Trophoblast cell (in vitro differentiated cells and primary cell): ENCODE measurements around the gene PLS3.

Experiments
- DNase-seq, 2 donors: peaks; one replicate each; pipeline ENCODE4 v3.0.0-alpha.2; 2016
- H2AFZ ChIP-seq: 2 replicates; pipeline ENCODE4 v1.6.1; 2013; ENCODE audit warnings: low read length, moderate library complexity, mild to moderate bottlenecking; ENCODE audit not compliant: insufficient read depth, poor library complexity
- H2AK5ac ChIP-seq: 2 replicates; pipeline ENCODE4 v1.6.1; 2013; ENCODE audit warnings: mild to moderate bottlenecking, low read length
- H2BK120ac ChIP-seq: 2 replicates; pipeline ENCODE4 v1.6.1; 2013; ENCODE audit warnings: low read length, mild to moderate bottlenecking, moderate library complexity; ENCODE audit not compliant: insufficient read depth, poor library complexity
- H2BK12ac ChIP-seq: 2 replicates; pipeline ENCODE4 v1.6.1; 2013; ENCODE audit warnings: mild to moderate bottlenecking, low read length, moderate library complexity
- H2BK5ac ChIP-seq: 2 replicates; pipeline ENCODE4 v1.6.1; 2013; ENCODE audit warnings: low read length, low read depth, moderate library complexity, mild to moderate bottlenecking; ENCODE audit not compliant: poor library complexity
- H3K14ac ChIP-seq: 2 replicates; pipeline ENCODE4 v1.6.1; 2013; ENCODE audit warnings: mild to moderate bottlenecking, low read length
- H3K18ac ChIP-seq: 2 replicates; pipeline ENCODE4 v1.6.1; 2013; ENCODE audit warnings: mild to moderate bottlenecking, low read length
- H3K23ac ChIP-seq: 2 replicates; pipeline ENCODE4 v1.6.1; 2013; ENCODE audit warnings: low read length
- H3K27ac ChIP-seq: 2 replicates; pipeline ENCODE4 v1.5.1; 2013; ENCODE audit warnings: low read depth, mild to moderate bottlenecking, inconsistent platforms, low read length, moderate library complexity
- H3K27me3 ChIP-seq: 2 replicates; pipeline ENCODE4 v1.6.1; 2013; ENCODE audit warnings: inconsistent platforms, mild to moderate bottlenecking, low read length, moderate library complexity; ENCODE audit not compliant: insufficient read depth
- H3K36me3 ChIP-seq, 2 experiments: 1 replicate in 1 of 2; 2 replicates in 1 of 2; pipeline ENCODE4 v1.6.1; 2013; ENCODE audit warnings: low read length in 2 of 2, mild to moderate bottlenecking in 2 of 2, moderate library complexity in 1 of 2; ENCODE audit not compliant: insufficient read depth in 2 of 2, control insufficient read depth in 1 of 2
- H3K4ac ChIP-seq: 2 replicates; pipeline ENCODE4 v1.6.1; 2013; ENCODE audit warnings: low read depth, mild to moderate bottlenecking, low read length, moderate library complexity
- H3K4me1 ChIP-seq, 2 experiments: 1 replicate in 1 of 2; 2 replicates in 1 of 2; pipeline ENCODE4 v1.6.1; 2013; ENCODE audit warnings: low read length in 2 of 2, mild to moderate bottlenecking in 2 of 2, moderate library complexity in 1 of 2; ENCODE audit not compliant: insufficient read depth in 2 of 2, control insufficient read depth in 1 of 2
- H3K4me2 ChIP-seq: 2 replicates; pipeline ENCODE4 v1.6.1; 2013; ENCODE audit warnings: inconsistent platforms, mild to moderate bottlenecking, low read length, moderate library complexity
- H3K4me3 ChIP-seq: 2 replicates; pipeline ENCODE4 v1.5.1; 2013; ENCODE audit warnings: mild to moderate bottlenecking, low read depth, low read length, inconsistent platforms
- H3K79me1 ChIP-seq: one replicate; pipeline ENCODE4 v1.6.1; 2013; ENCODE audit warnings: low read length
- H3K79me2 ChIP-seq: 2 replicates; pipeline ENCODE4 v1.6.1; 2013; ENCODE audit warnings: low read length, mild to moderate bottlenecking; ENCODE audit not compliant: control insufficient read depth, insufficient read depth, poor library complexity
- H3K9ac ChIP-seq: 2 replicates; pipeline ENCODE4 v1.6.1; 2013; ENCODE audit warnings: mild to moderate bottlenecking, low read length
- H3K9me3 ChIP-seq: 2 replicates; pipeline ENCODE4 v1.6.1; 2013; ENCODE audit warnings: low read depth, mild to moderate bottlenecking, control low read depth, inconsistent platforms, low read length; ENCODE audit not compliant: insufficient read depth
- H4K12ac ChIP-seq: 2 replicates; pipeline ENCODE4 v1.6.1; 2013; ENCODE audit warnings: low read depth, mild to moderate bottlenecking, low read length, moderate library complexity
- H4K8ac ChIP-seq: 2 replicates; pipeline ENCODE4 v1.6.1; 2013; ENCODE audit warnings: low read depth, mild to moderate bottlenecking, low read length, moderate library complexity
- H4K91ac ChIP-seq: one replicate; pipeline ENCODE4 v1.6.1; 2013; ENCODE audit warnings: low read depth, mild to moderate bottlenecking, low read length, moderate library complexity
- WGBS: extraction: QIAGEN DNeasy Blood & Tissue Kit; methylation state at CpG from one replicate; pipeline ENCODE4 v1.1.7; 2013; ENCODE audit warnings: missing lambda C conversion rate; ENCODE audit not compliant: insufficient read length, insufficient coverage; ENCODE audit errors: extremely low coverage; 5-methylcytosine and 5-hydroxymethylcytosine counted together

The PLS3 gene

GRCh38 chrX:115687595-115687994, 126.6 kb downstream of the PLS3 start:
- H3K27ac ChIP-seq = no peak overlapping the region
- H3K14ac ChIP-seq = no peak overlapping the region
- H3K79me1 ChIP-seq = no peaks in the 10 kb centered on the region
- no peaks in the 10 kb centered on the region for H3K27me3 ChIP-seq
- no CpG with 5 or more reads among the region's 4 CpGs for WGBS
- H3K4me1 ChIP-seq = peaks cover 0 to 2% of the 10 kb centered on the region in 2 experiments
- no peak overlapping the region for H2BK120ac ChIP-seq
- no peak overlapping the region for H3K4me2 ChIP-seq
- H3K18ac ChIP-seq = no peak overlapping the region
- H4K8ac ChIP-seq = no peak overlapping the region
- H4K91ac ChIP-seq = no peak overlapping the region
- DNase-seq = no peak
- H3K4me3 ChIP-seq = no peak overlapping the region
- no peak overlapping the region for H2BK5ac ChIP-seq
- H3K23ac ChIP-seq = no peak overlapping the region
- no peak overlapping the region for H3K4ac ChIP-seq
- no peaks in the 10 kb centered on the region for H3K79me2 ChIP-seq
- H3K9me3 ChIP-seq = no peaks in the 10 kb centered on the region
- no peak overlapping the region for H3K9ac ChIP-seq
- no peaks in the 10 kb centered on the region for H3K36me3 ChIP-seq
- no peak overlapping the region for H2BK12ac ChIP-seq
- H2AK5ac ChIP-seq = no peak overlapping the region
- H4K12ac ChIP-seq = no peak overlapping the region
- no peak overlapping the region for H2AFZ ChIP-seq

- Histone ChIP-seq H3K23ac (no peak overlapping the region), H2AK5ac (no peak overlapping the region), H3K27me3 (no peaks in the 10 kb centered on the region), H3K4me3 (no peak overlapping the region), H3K4me1 (no peaks in the 10 kb centered on the region), H3K27ac (no peak overlapping the region), H3K4me2 (no peak overlapping the region), H4K91ac (no peak overlapping the region), H3K79me2 (no peaks in the 10 kb centered on the region), H3K79me1 (no peaks in the 10 kb centered on the region), H2AFZ (no peak overlapping the region), H3K9ac (no peak overlapping the region), H3K9me3 (no peaks in the 10 kb centered on the region), H4K8ac (no peak overlapping the region), H4K12ac (no peak overlapping the region), H3K18ac (no peak overlapping the region), H3K4ac (no peak overlapping the region), H2BK120ac (no peak overlapping the region), H3K36me3 (no peaks in the 10 kb centered on the region), H2BK5ac (peak overlapping the region; percentile 31), H2BK12ac (no peak overlapping the region), H3K14ac (no peak overlapping the region)
- DNase-seq = no peak
- no CpG with 5 or more reads among the region's 4 CpGs for WGBS
Observed at GRCh38 chrX:115689931-115690330, 129.0 kb downstream of the PLS3 start.

GRCh38 chrX:115690511-115691216, 129.7 kb downstream of the PLS3 start:
- H2AFZ ChIP-seq = no peak overlapping the region

GRCh38 chrX:115693476-115693875, 132.5 kb downstream of the PLS3 start:
- Histone ChIP-seq H3K4me3 (no peak overlapping the region), H3K4me2 (no peak overlapping the region), H3K27ac (no peak overlapping the region), H3K79me1 (no peaks in the 10 kb centered on the region), H4K91ac (no peak overlapping the region), H2BK12ac (no peak overlapping the region), H2BK5ac (no peak overlapping the region), H3K9ac (no peak overlapping the region), H3K23ac (no peak overlapping the region), H3K27me3 (no peaks in the 10 kb centered on the region), H2BK120ac (no peak overlapping the region), H2AFZ (no peak overlapping the region), H2AK5ac (no peak overlapping the region), H3K4me1 (no peaks in the 10 kb centered on the region), H3K4ac (no peak overlapping the region), H3K36me3 (no peaks in the 10 kb centered on the region), H4K8ac (no peak overlapping the region), H3K14ac (no peak overlapping the region), H3K9me3 (no peaks in the 10 kb centered on the region), H3K18ac (no peak overlapping the region), H3K79me2 (no peaks in the 10 kb centered on the region), H4K12ac (no peak overlapping the region)
- no CpG with 5 or more reads among the region's 6 CpGs for WGBS
- DNase-seq = no peak

More at GRCh38 chrX:115690511-115691216, 129.7 kb downstream of the PLS3 start:
- Histone ChIP-seq H3K79me2 (no peaks in the 10 kb centered on the region), H3K27me3 (no peaks in the 10 kb centered on the region), H3K14ac (no peak overlapping the region), H2BK5ac (no peak overlapping the region), H3K4ac (no peak overlapping the region), H3K36me3 (no peaks in the 10 kb centered on the region), H3K9ac (no peak overlapping the region), H2AK5ac (no peak overlapping the region), H4K8ac (no peak overlapping the region), H3K4me3 (no peak overlapping the region), H3K4me1 (no peaks in the 10 kb centered on the region), H2BK12ac (no peak overlapping the region), H4K91ac (no peak overlapping the region), H3K4me2 (no peak overlapping the region), H4K12ac (no peak overlapping the region), H3K23ac (no peak overlapping the region), H3K18ac (no peak overlapping the region), H3K27ac (no peak overlapping the region), H3K9me3 (no peaks in the 10 kb centered on the region), H3K79me1 (no peaks in the 10 kb centered on the region), H2BK120ac (no peak overlapping the region)
- DNase-seq = peak; percentile 38 to 81
- WGBS = no CpG with 5 or more reads among the region's 4 CpGs
